GM23338 (cell line): Measurements from ENCODE around the gene DHX8. TPM values are rescaled to one million over a fixed set of nuclear protein-coding genes. Genes with fewer than 3 reads are reported as not detected.

ENCODE experiments used
- ATAC-seq: fragments of 200-7000 bp; cut with Tn5 transposase; 3 replicates; pipeline ENCODE4 v1.9.1; 2020
- DNase-seq: peaks from one replicate; pipeline ENCODE4 v3.0.0-alpha.2; 2015; ENCODE audit warnings: low spot score
- H2AFZ ChIP-seq: fragments of 200-600 bp; sonication (generic); 2 replicates; pipeline ENCODE4 v1.8.0; 2016; ENCODE audit warnings: antibody characterized with exemption, mild to moderate bottlenecking, moderate library complexity
- H3F3A ChIP-seq: fragments of 200-600 bp; sonication (generic); replicated peaks from 2 replicates; pipeline ENCODE4 v1.8.0; 2017; ENCODE audit warnings: antibody characterized with exemption, mixed run types, low read depth
- H3K27ac ChIP-seq: fragments of 200-600 bp; sonication (generic); 2 replicates; pipeline ENCODE4 v1.6.1; 2016; ENCODE audit warnings: low read depth
- H3K27me3 ChIP-seq: fragments of 200-600 bp; sonication (generic); 2 replicates; pipeline ENCODE4 v1.8.0; 2016; ENCODE audit warnings: mild to moderate bottlenecking, mixed run types, moderate library complexity; ENCODE audit not compliant: insufficient read depth
- H3K36me3 ChIP-seq: fragments of 200-600 bp; sonication (generic); 2 replicates; pipeline ENCODE4 v1.8.0; 2016; ENCODE audit warnings: mild to moderate bottlenecking; ENCODE audit not compliant: insufficient read depth
- H3K4me1 ChIP-seq: fragments of 200-600 bp; sonication (generic); 2 replicates; pipeline ENCODE4 v1.8.0; 2016; ENCODE audit warnings: mild to moderate bottlenecking, moderate library complexity; ENCODE audit not compliant: insufficient read depth
- H3K4me2 ChIP-seq: fragments of 200-600 bp; sonication (generic); 2 replicates; pipeline ENCODE4 v1.7.1; 2017; ENCODE audit warnings: mixed run types
- H3K4me3 ChIP-seq: fragments of 200-600 bp; sonication (generic); 2 replicates; pipeline ENCODE4 v1.6.1; 2016; ENCODE audit warnings: mixed run types
- H3K79me2 ChIP-seq: fragments of 200-600 bp; sonication (generic); replicated peaks from 2 replicates; pipeline ENCODE4 v1.8.0; 2017; ENCODE audit warnings: mild to moderate bottlenecking; ENCODE audit not compliant: insufficient read depth
- H3K9me2 ChIP-seq: fragments of 200-600 bp; sonication (generic); 2 replicates; pipeline ENCODE4 v1.8.0; 2017; ENCODE audit not compliant: insufficient read depth
- H4K20me1 ChIP-seq: fragments of 200-600 bp; sonication (generic); replicated peaks from 2 replicates; pipeline ENCODE4 v1.8.0; 2017; ENCODE audit warnings: mild to moderate bottlenecking; ENCODE audit not compliant: insufficient read depth
- H3K27ac Mint-ChIP-seq: 2 replicates; pipeline ENCODE4 v1.8.0; 2020; ENCODE audit warnings: inconsistent platforms, mild to moderate bottlenecking, moderate library complexity, mixed read lengths
- H3K27me3 Mint-ChIP-seq: 3 replicates; pipeline ENCODE4 v1.8.0; 2022; ENCODE audit warnings: low read depth, mild to moderate bottlenecking, moderate library complexity, mixed read lengths, inconsistent platforms; ENCODE audit not compliant: insufficient read depth, poor library complexity
- H3K36me3 Mint-ChIP-seq: 3 replicates; pipeline ENCODE4 v1.8.0; 2021; ENCODE audit warnings: low read depth, mild to moderate bottlenecking, inconsistent platforms, moderate library complexity, mixed read lengths
- H3K4me1 Mint-ChIP-seq: 3 replicates; pipeline ENCODE4 v1.8.0; 2020; ENCODE audit warnings: mild to moderate bottlenecking, inconsistent platforms, mixed read lengths
- H3K4me3 Mint-ChIP-seq: 3 replicates; pipeline ENCODE4 v1.8.0; 2021; ENCODE audit warnings: moderate library complexity, mild to moderate bottlenecking, inconsistent platforms, mixed read lengths
- H3K9me3 Mint-ChIP-seq: 3 replicates; pipeline ENCODE4 v1.8.0; 2020; ENCODE audit warnings: moderate library complexity, mild to moderate bottlenecking, inconsistent platforms, mixed read lengths
- CREB1 ChIP-seq: fragments of 250-450 bp; sonication (Bioruptor Pico); IDR thresholded peaks from 2 replicates; pipeline ENCODE4 v1.5.0; 2020; ENCODE audit warnings: low read depth, mild to moderate bottlenecking, moderate library complexity
- CTCF ChIP-seq, 2 experiments: fragments of 200-600 bp in 1 of 2; sonication (generic) in 1 of 2; conservative IDR thresholded peaks; 2 replicates each; pipeline versions ENCODE4 v1.5.1 to v1.6.1; 2016 to 2017; ENCODE audit warnings: antibody characterized with exemption in 2 of 2, low read depth in 2 of 2, mild to moderate bottlenecking in 2 of 2, moderate library complexity in 1 of 2
- ETS1 ChIP-seq: IDR thresholded peaks from 2 replicates; pipeline ENCODE4 v1.6.1; 2016; ENCODE audit warnings: antibody characterized with exemption
- EZH2 ChIP-seq: fragments of 200-600 bp; sonication (generic); IDR thresholded peaks from one replicate; pipeline ENCODE4 v1.8.0; 2017; ENCODE audit warnings: antibody characterized with exemption, mild to moderate bottlenecking, low read depth; ENCODE audit not compliant: unreplicated experiment
- NANOG ChIP-seq: IDR thresholded peaks from 2 replicates; pipeline ENCODE4 v1.6.1; 2016; ENCODE audit warnings: antibody characterized with exemption, borderline replicate concordance
- POLR2AphosphoS5 ChIP-seq: IDR thresholded peaks from 2 replicates; pipeline ENCODE4 v1.6.1; 2016; ENCODE audit warnings: antibody characterized with exemption, low read depth
- REST ChIP-seq: IDR thresholded peaks from one replicate; pipeline ENCODE4 v1.6.1; 2018; ENCODE audit warnings: antibody characterized with exemption; ENCODE audit not compliant: unreplicated experiment
- STAT1 ChIP-seq: IDR thresholded peaks from one replicate; pipeline ENCODE4 v1.6.1; 2016; ENCODE audit warnings: antibody characterized with exemption; ENCODE audit not compliant: unreplicated experiment
- ZNF114 ChIP-seq: fragments of 250-450 bp; sonication (Bioruptor Pico); IDR thresholded peaks from 2 replicates; pipeline ENCODE4 v1.5.0; 2020; ENCODE audit warnings: mild to moderate bottlenecking, moderate library complexity
- ZNF331 ChIP-seq: fragments of 250-450 bp; sonication (Bioruptor Pico); IDR thresholded peaks from 2 replicates; pipeline ENCODE4 v1.5.0; 2020; ENCODE audit warnings: low read depth, mild to moderate bottlenecking, moderate library complexity
- ZNF462 ChIP-seq: fragments of 250-450 bp; sonication (Bioruptor Pico); IDR thresholded peaks from 2 replicates; pipeline ENCODE4 v1.5.0; 2020; ENCODE audit warnings: mild to moderate bottlenecking, moderate library complexity
- polyA plus RNA-seq: library from polyadenylated mRNA; unstranded; fragments of >200 nt; fragmentation: Nextera tagmentation; extraction: Ambion mirVana; gene quantifications from 2 replicates; pipeline ENCODE4 v1.2.1, GENCODE V29; 2016
- total RNA-seq: library from RNA; depleted of rRNA; stranded (reverse); fragments of >200 nt; shearing (Covaris generic); gene quantifications from 2 replicates; pipeline ENCODE4 v1.2.3, GENCODE V29; 2014

The DHX8 gene
- total and polyA plus RNA-seq, 2 experiments from 2014 or later = 35.3 to 81.1 TPM

- H3K4me3 ChIP-seq = no peak overlapping the region
- no peaks in the 10 kb centered on the region for H3K36me3 ChIP-seq
- no peak for TF ChIP-seq CREB1 (CRISPR knock-in tag)
- TF ChIP-seq EZH2 = no peak
- TF ChIP-seq ETS1 = no peak
- no peak for TF ChIP-seq STAT1
- no peak for TF ChIP-seq CTCF (conservative IDR thresholded peaks at IDR 0.05; ENCODE audit: low read depth in 2 of 2)
- no peak for TF ChIP-seq ZNF462
- TF ChIP-seq ZNF114 = no peak
- TF ChIP-seq ZNF331 (CRISPR knock-in tag) = no peak
- TF ChIP-seq NANOG = no peak
- no peak for TF ChIP-seq REST
- TF ChIP-seq POLR2AphosphoS5 = no peak
- no peak overlapping the region for H3K4me2 ChIP-seq
- no peaks in the 10 kb centered on the region for H3F3A ChIP-seq
- no peaks in the 10 kb centered on the region for H3K36me3 Mint-ChIP-seq
- H3K9me3 Mint-ChIP-seq = no peaks in the 10 kb centered on the region
- no peak overlapping the region for H3K4me3 Mint-ChIP-seq
- H2AFZ ChIP-seq = 0 out of 2 replicates have a peak overlapping the region, but pooled peaks have one; percentile 1
- H4K20me1 ChIP-seq = no peaks in the 10 kb centered on the region
- H3K27me3 ChIP-seq = no peaks in the 10 kb centered on the region
- DNase-seq = no peak
- peaks cover 6% of the 10 kb centered on the region; the same call in 2 of the 3 replicates for H3K4me1 Mint-ChIP-seq
- H3K27ac Mint-ChIP-seq = no peak overlapping the region
- H3K9me2 ChIP-seq = no peaks in the 10 kb centered on the region
- no peak overlapping the region for H3K27ac ChIP-seq
- H3K79me2 ChIP-seq = no peaks in the 10 kb centered on the region
- H3K27me3 Mint-ChIP-seq = no peaks in the 10 kb centered on the region
- H3K4me1 ChIP-seq = no peaks in the 10 kb centered on the region
- peak; percentile 32 for ATAC-seq
These were observed 45.1 kb upstream of the DHX8 start for GRCh38 chr17:43438626-43439025.
